Measurements from ENCODE around the gene NDUFB10. TPM values are rescaled to one million over a fixed set of nuclear protein-coding genes. Genes with fewer than 3 reads are reported as not detected.
A peak's percentile ranks its signal among the peaks of the same experiment; 100 is the strongest.

NDUFB10 gene
- total and polyA plus RNA-seq, 2 donors, result 103 to 129 TPM

DNA sequence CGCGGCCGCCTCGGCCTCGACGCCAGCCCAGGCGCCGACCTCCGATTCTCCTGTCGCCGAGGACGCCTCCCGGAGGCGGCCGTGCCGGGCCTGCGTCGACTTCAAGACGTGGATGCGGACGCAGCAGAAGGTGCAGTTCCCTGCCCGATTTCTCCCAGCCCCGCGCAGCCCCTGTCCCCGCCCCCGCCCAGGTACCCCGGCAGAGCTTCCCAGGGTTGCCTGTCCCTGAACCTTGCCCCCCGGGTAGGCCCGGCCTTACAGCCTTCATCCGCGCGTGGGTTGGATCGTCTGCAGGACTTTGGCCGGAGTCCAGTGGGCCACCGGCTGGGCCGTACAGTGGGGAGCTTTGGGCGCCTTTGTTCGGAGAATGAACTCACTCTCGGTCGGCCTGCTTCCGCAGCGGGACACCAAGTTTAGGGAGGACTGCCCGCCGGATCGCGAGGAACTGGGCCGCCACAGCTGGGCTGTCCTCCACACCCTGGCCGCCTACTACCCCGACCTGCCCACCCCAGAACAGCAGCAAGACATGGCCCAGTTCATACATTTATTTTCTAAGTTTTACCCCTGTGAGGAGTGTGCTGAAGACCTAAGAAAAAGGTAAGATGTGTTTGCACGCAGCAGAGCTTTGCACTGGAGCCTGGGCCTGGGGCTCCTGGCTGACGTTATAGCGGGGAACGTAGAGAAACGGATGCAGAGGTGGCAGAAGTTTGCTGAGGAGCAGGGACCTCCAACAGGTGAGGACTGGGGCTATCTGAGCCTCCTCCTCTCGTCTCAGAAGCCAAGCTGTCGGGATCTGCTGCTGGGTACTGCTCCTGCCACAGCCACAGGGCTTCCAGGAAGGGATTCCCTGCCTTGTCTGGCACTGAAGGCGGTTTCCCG is 25.2 kb downstream of the NDUFB10 start:
- peak overlapping the region; percentile 47 to 80 for H3K4me3 ChIP-seq (ENCODE audit: low read length in 2 of 2)
- H3K27me3 ChIP-seq (ENCODE audit: control insufficient read depth in 2 of 2, insufficient read depth in 1 of 2, low read length in 1 of 2), result peaks cover 61 to 78% of the 10 kb centered on the region in 2 donors
- peaks cover 10 to 25% of the 10 kb centered on the region in 2 donors for H3K4me1 ChIP-seq (ENCODE audit: control insufficient read depth in 2 of 2, insufficient read depth in 2 of 2, low read length in 2 of 2)
- 18% methylated on average over 58 of the region's 58 CpGs for WGBS
- peak in 1 of 9 donors; percentile 20 for DNase-seq (ENCODE audit: low read depth in 6 of 9, low spot score in 9 of 9)
- H3K36me3 ChIP-seq (ENCODE audit: control insufficient read depth in 2 of 2, insufficient read depth in 2 of 2, low read length in 1 of 2), result peaks cover 8 to 9% of the 10 kb centered on the region in 2 donors
- peak overlapping the region in 1 of 2 donors; percentile 54 for H3K27ac ChIP-seq (ENCODE audit: low read depth in 1 of 2, low read length in 1 of 2)
- peaks cover 0 to 34% of the 10 kb centered on the region in 2 donors for H3K9me3 ChIP-seq (ENCODE audit: control insufficient read depth in 2 of 2, insufficient read depth in 1 of 2, low read length in 1 of 2)

DNA sequence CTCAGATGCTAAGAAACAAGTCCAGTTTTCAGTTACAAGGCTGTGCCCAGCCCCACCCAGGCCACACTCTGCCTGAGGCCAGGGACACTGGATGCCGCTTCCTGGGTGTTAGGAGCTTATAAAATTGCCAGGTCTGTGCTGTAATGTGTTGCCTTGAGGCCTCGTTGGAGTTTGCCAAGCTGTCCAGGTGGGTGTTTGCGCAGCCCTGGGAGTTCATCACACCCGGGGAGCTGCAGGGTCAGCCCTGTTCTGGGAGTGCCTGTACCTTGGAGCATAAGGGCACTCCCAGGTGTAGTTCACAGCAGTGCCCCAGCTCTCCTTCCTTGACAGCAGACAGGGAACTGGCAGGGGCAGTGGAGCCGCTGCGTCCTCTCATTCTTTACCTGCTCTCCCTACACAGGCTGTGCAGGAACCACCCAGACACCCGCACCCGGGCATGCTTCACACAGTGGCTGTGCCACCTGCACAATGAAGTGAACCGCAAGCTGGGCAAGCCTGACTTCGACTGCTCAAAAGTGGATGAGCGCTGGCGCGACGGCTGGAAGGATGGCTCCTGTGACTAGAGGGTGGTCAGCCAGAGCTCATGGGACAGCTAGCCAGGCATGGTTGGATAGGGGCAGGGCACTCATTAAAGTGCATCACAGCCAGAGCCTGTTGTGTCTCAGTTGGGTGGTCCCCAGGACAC is 26.3 kb downstream of the NDUFB10 start:
- Histone ChIP-seq H3K36me3 (ENCODE audit: control insufficient read depth in 2 of 2, insufficient read depth in 2 of 2, low read length in 1 of 2) (peaks cover 8 to 9% of the 10 kb centered on the region in 2 donors), H3K27ac (ENCODE audit: low read depth in 1 of 2, low read length in 1 of 2) (no peak overlapping the region), H3K4me3 (ENCODE audit: low read length in 2 of 2) (no peak overlapping the region), H3K4me1 (ENCODE audit: control insufficient read depth in 2 of 2, insufficient read depth in 2 of 2, low read length in 2 of 2) (peaks cover 15 to 28% of the 10 kb centered on the region in 2 donors), H3K9me3 (ENCODE audit: control insufficient read depth in 2 of 2, insufficient read depth in 1 of 2, low read length in 1 of 2) (peaks cover 0 to 26% of the 10 kb centered on the region in 2 donors), H3K27me3 (ENCODE audit: control insufficient read depth in 2 of 2, insufficient read depth in 1 of 2, low read length in 1 of 2) (peaks cover 61 to 76% of the 10 kb centered on the region in 2 donors)
- DNase-seq (ENCODE audit: low read depth in 6 of 9, low spot score in 9 of 9), result no peak
- 98% methylated on average over 14 of the region's 14 CpGs for WGBS

DNA sequence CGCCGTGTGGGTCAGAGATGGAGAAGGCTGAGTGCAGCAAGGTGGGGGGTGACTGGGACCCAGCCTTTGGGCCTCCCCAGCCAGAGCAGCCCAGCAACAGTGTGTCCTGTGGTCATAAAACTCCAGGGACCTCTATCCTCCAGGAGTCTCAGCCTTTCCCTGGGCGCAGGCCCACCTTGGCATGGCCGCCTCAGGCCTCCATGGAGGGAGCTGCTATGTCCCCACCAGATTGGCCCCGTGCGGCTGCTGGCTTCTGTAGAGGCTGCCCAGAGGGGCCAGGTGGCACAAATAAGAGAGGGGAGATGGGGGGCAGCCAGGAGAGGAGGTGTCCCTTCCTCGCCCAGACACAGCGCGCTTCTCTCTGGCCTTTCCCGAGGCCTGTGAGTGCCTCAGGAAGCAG is 27.9 kb downstream of the NDUFB10 start:
- Histone ChIP-seq H3K36me3 (ENCODE audit: control insufficient read depth in 2 of 2, insufficient read depth in 2 of 2, low read length in 1 of 2) (peaks cover 8 to 9% of the 10 kb centered on the region in 2 donors), H3K27me3 (ENCODE audit: control insufficient read depth in 2 of 2, insufficient read depth in 1 of 2, low read length in 1 of 2) (peaks cover 58 to 74% of the 10 kb centered on the region in 2 donors), H3K4me3 (ENCODE audit: low read length in 2 of 2) (no peak overlapping the region), H3K27ac (ENCODE audit: low read depth in 1 of 2, low read length in 1 of 2) (no peak overlapping the region), H3K9me3 (ENCODE audit: control insufficient read depth in 2 of 2, insufficient read depth in 1 of 2, low read length in 1 of 2) (peaks cover 0 to 16% of the 10 kb centered on the region in 2 donors), H3K4me1 (ENCODE audit: control insufficient read depth in 2 of 2, insufficient read depth in 2 of 2, low read length in 2 of 2) (peaks cover 20 to 39% of the 10 kb centered on the region in 2 donors)
- 98% methylated on average over 10 of the region's 10 CpGs for WGBS
- no peak for DNase-seq (ENCODE audit: low read depth in 6 of 9, low spot score in 9 of 9)

DNA sequence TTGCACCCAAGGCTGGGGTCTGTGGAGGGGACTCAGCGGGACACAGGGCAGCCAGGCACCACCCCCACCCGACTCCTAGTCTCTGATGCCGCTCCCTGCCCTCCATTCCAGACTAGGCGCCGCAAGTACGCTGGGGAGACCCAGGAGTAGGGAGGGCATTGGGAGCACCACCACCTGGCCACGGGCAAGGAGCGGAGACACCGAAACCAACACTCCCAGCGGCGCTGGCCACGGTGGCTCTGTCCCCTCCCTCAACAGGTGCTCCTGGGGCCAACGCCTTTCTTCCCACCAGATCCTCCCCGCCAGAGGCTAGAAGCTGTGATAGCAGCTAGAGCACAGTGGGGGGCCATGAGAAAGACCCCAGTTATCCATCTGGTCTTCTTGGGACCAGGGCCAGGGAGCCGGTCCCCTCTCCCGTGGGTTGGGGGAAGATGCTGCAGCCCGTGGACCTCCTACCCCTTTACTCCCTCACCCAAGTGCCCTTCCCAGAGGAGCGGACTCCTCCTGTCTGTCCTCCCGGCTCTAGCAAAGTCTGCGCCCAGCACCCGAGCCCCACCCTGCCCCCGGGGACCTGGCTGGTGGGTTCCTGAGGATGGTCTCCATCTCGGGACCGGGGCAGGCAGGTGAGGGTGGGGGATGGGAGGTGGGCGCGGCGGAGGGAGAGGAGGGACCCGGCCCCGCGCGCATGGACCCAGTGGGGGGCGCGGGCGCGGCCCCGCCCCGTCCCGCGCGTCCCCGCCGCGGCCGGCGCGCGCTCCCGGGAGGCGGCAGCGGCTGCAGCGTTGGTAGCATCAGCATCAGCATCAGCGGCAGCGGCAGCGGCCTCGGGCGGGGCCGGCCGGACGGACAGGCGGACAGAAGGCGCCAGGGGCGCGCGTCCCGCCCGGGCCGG is 30.1 kb downstream of the NDUFB10 start, which contains the start of gene SYNGR3:
Gene SYNGR3 (plus strand): TSS at position 762 of the 892 bp plus-strand sequence. CDS start 133 bp downstream, outside the sequence.
- Histone ChIP-seq H3K36me3 (ENCODE audit: control insufficient read depth in 2 of 2, insufficient read depth in 2 of 2, low read length in 1 of 2) (peaks cover 8 to 9% of the 10 kb centered on the region in 2 donors), H3K4me3 (ENCODE audit: low read length in 2 of 2) (peak within 1 kb of the TSS in 1 of 2 donors; percentile 38), H3K4me1 (ENCODE audit: control insufficient read depth in 2 of 2, insufficient read depth in 2 of 2, low read length in 2 of 2) (peaks cover 18 to 30% of the 10 kb centered on the region in 2 donors), H3K9me3 (ENCODE audit: control insufficient read depth in 2 of 2, insufficient read depth in 1 of 2, low read length in 1 of 2) (peaks cover 1 to 13% of the 10 kb centered on the region in 2 donors), H3K27me3 (ENCODE audit: control insufficient read depth in 2 of 2, insufficient read depth in 1 of 2, low read length in 1 of 2) (peaks cover 46 to 72% of the 10 kb centered on the region in 2 donors), H3K27ac (ENCODE audit: low read depth in 1 of 2, low read length in 1 of 2) (no peak within 1 kb of the TSS)
- no peak for DNase-seq (ENCODE audit: low read depth in 6 of 9, low spot score in 9 of 9)
- 10% methylated on average over 67 of the region's 67 CpGs for WGBS

DNA sequence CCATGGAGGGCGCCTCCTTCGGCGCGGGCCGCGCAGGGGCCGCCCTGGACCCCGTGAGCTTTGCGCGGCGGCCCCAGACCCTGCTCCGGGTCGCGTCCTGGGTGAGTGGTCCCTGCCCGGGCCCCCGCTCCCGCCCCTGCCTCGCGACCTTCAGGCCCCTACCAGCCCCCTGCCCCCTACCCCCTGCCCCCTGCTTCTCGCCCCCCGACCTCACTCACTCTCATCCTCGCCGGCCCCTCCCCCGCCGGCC is 30.7 kb downstream of the NDUFB10 start:
- peaks cover 8 to 9% of the 10 kb centered on the region in 2 donors for H3K36me3 ChIP-seq (ENCODE audit: control insufficient read depth in 2 of 2, insufficient read depth in 2 of 2, low read length in 1 of 2)
- peak overlapping the region in 1 of 2 donors; percentile 38 for H3K4me3 ChIP-seq (ENCODE audit: low read length in 2 of 2)
- DNase-seq (ENCODE audit: low read depth in 6 of 9, low spot score in 9 of 9), result no peak
- H3K27me3 ChIP-seq (ENCODE audit: control insufficient read depth in 2 of 2, insufficient read depth in 1 of 2, low read length in 1 of 2), result peaks cover 46 to 66% of the 10 kb centered on the region in 2 donors
- WGBS, result 3% methylated on average over 25 of the region's 25 CpGs
- H3K9me3 ChIP-seq (ENCODE audit: control insufficient read depth in 2 of 2, insufficient read depth in 1 of 2, low read length in 1 of 2), result peaks cover 1 to 13% of the 10 kb centered on the region in 2 donors
- H3K27ac ChIP-seq (ENCODE audit: low read depth in 1 of 2, low read length in 1 of 2), result no peak overlapping the region
- peaks cover 13 to 24% of the 10 kb centered on the region in 2 donors for H3K4me1 ChIP-seq (ENCODE audit: control insufficient read depth in 2 of 2, insufficient read depth in 2 of 2, low read length in 2 of 2)

DNA sequence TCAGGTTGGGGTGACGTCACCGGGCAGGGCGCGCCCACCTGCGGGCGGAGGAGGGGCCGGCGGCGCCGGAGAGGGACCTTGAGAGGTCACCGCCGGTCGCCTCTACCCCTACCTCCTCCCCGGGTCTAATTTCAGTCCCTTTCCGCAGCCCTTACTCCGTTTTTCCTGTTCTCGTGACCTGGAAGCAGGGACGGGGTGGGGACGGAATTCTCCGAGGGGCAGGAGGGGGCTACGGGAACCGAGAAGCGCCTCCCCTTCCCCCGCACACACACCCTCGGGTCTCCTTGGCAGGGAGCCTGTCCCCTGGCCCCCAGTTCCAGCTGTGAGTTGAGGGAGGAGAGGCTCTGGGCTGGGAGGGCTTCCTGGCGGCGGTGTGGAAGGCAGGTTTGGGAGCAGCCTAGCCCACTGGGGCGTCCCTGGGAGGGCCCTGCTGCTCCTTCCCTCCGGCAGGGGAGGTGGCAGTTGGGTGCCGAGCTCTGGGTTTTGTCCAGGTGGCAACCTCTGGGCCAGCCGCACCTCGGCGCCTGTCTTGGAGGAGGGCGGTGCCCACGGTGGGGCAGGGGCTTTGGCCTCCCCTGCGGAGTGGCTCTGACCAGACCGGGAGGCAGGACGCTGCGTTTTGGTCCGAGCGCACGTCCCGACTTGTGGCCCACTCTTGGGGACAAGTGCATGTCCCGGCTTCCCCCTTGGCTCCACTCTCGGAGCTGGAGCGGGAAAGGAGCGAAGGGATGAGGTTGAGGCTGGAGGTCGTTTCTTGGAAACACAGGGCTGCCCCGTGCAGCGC is 31.2 kb downstream of the NDUFB10 start:
- no peak overlapping the region for H3K27ac ChIP-seq (ENCODE audit: low read depth in 1 of 2, low read length in 1 of 2)
- H3K27me3 ChIP-seq (ENCODE audit: control insufficient read depth in 2 of 2, insufficient read depth in 1 of 2, low read length in 1 of 2), result peaks cover 46 to 65% of the 10 kb centered on the region in 2 donors
- 4% methylated on average over 50 of the region's 50 CpGs for WGBS
- peaks cover 1 to 13% of the 10 kb centered on the region in 2 donors for H3K9me3 ChIP-seq (ENCODE audit: control insufficient read depth in 2 of 2, insufficient read depth in 1 of 2, low read length in 1 of 2)
- H3K4me3 ChIP-seq (ENCODE audit: low read length in 2 of 2), result peak overlapping the region in 1 of 2 donors; percentile 38
- peaks cover 8 to 9% of the 10 kb centered on the region in 2 donors for H3K36me3 ChIP-seq (ENCODE audit: control insufficient read depth in 2 of 2, insufficient read depth in 2 of 2, low read length in 1 of 2)
- H3K4me1 ChIP-seq (ENCODE audit: control insufficient read depth in 2 of 2, insufficient read depth in 2 of 2, low read length in 2 of 2), result peaks cover 13 to 19% of the 10 kb centered on the region in 2 donors
- no peak for DNase-seq (ENCODE audit: low read depth in 6 of 9, low spot score in 9 of 9)

DNA sequence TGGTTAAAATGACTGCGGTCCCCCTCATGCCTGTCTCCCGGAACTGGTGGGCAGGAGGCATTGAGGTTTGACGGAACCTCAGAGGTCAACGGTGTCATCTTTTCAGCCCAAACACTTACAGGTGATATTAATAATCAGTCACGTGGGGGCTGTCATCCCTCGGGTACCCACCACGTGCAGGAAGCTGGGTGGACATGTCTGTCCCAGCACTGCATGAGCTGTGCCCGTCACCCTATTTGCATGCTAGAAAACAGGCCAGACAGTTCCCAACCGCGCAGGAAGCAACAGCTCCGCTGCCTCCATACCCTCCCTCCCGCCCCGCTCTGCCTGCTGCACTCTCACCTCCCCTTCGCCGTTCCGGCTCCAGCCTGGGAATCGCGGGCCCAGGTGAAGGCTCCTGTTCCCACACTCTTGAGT is 31.8 kb downstream of the NDUFB10 start:
- Histone ChIP-seq H3K27me3 (ENCODE audit: control insufficient read depth in 2 of 2, insufficient read depth in 1 of 2, low read length in 1 of 2) (peaks cover 46 to 65% of the 10 kb centered on the region in 2 donors), H3K36me3 (ENCODE audit: control insufficient read depth in 2 of 2, insufficient read depth in 2 of 2, low read length in 1 of 2) (peaks cover 3 to 6% of the 10 kb centered on the region in 2 donors), H3K4me1 (ENCODE audit: control insufficient read depth in 2 of 2, insufficient read depth in 2 of 2, low read length in 2 of 2) (peaks cover 13 to 19% of the 10 kb centered on the region in 2 donors), H3K4me3 (ENCODE audit: low read length in 2 of 2) (peak overlapping the region; percentile 18 to 57), H3K9me3 (ENCODE audit: control insufficient read depth in 2 of 2, insufficient read depth in 1 of 2, low read length in 1 of 2) (peaks cover 1 to 13% of the 10 kb centered on the region in 2 donors), H3K27ac (ENCODE audit: low read depth in 1 of 2, low read length in 1 of 2) (no peak overlapping the region)
- 3% methylated on average over 18 of the region's 18 CpGs for WGBS
- peak in 1 of 9 donors; percentile 52 for DNase-seq (ENCODE audit: low read depth in 6 of 9, low spot score in 9 of 9)

DNA sequence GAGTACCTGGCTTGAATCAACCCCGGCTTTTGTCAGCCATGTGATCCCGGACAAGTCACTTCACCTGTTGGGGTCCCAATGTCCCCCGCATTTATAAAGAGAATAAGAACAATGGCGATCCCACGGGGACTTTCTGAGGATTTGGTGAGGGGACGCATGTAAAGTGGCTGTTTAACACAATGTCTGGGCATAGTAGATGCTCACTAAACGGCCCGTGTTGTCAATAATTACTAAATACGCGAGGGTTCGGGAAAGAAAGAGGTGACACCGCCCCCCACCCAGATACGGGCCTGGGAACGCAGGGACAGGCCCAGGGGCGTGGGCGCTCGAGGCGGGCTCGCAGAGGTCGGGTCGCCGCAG is 32.2 kb downstream of the NDUFB10 start:
- Histone ChIP-seq H3K36me3 (ENCODE audit: control insufficient read depth in 2 of 2, insufficient read depth in 2 of 2, low read length in 1 of 2) (peaks cover under 1 to 2% of the 10 kb centered on the region in 2 donors), H3K27me3 (ENCODE audit: control insufficient read depth in 2 of 2, insufficient read depth in 1 of 2, low read length in 1 of 2) (peaks cover 46 to 65% of the 10 kb centered on the region in 2 donors), H3K4me1 (ENCODE audit: control insufficient read depth in 2 of 2, insufficient read depth in 2 of 2, low read length in 2 of 2) (peaks cover 13 to 19% of the 10 kb centered on the region in 2 donors), H3K27ac (ENCODE audit: low read depth in 1 of 2, low read length in 1 of 2) (peak overlapping the region in 1 of 2 donors; percentile 53), H3K9me3 (ENCODE audit: control insufficient read depth in 2 of 2, insufficient read depth in 1 of 2, low read length in 1 of 2) (peaks cover 1 to 13% of the 10 kb centered on the region in 2 donors), H3K4me3 (ENCODE audit: low read length in 2 of 2) (peak overlapping the region; percentile 18 to 57)
- no peak for DNase-seq (ENCODE audit: low read depth in 6 of 9, low spot score in 9 of 9)
- WGBS, result 15% methylated on average over 22 of the region's 22 CpGs
